NCI-H446 (cell line): Measurements from ENCODE around the gene HDAC4.

ENCODE experiments used
- DNase-seq, 2 experiments: peaks; one replicate each; lab custom pipeline; 2025; lab: John Stamatoyannopoulos, UW

HDAC4 gene

DNA sequence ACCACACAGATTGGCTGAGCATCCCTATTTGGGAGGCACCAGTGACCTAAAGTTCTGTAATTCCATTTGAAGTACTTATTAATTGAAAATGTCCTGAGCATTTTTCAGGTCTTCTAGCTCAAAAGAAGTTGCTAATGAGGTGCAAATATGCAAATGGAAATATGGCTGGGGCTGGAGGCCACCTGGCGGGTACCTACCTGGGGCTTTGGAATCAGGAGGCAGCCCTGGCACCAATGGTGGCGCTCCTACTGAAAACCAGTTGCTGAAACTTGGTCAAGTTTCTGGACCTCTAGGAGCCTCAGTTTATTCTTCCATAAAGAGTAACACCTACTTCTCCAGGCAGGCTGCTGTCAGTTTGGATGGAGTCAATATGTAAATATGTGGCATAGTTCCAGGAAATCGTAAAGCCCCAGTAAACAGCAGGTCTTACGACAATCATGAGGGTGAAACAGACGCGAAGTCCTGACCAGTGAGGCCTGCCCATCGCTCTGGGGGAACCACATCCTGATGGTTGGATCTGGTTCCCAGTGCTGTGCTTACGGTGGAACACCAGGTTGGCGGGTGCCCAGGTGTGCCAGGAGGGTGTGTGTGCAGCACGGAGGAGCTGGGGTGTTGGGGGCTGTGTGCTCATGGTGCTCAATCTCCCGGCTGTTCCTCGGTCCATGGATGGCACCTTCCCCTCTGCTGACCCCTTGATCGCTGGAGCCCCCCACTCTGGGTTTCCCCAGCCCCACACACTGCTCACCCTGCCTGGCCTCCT is 366.8 kb downstream of the HDAC4 start:
- DNase-seq = no peak

DNA sequence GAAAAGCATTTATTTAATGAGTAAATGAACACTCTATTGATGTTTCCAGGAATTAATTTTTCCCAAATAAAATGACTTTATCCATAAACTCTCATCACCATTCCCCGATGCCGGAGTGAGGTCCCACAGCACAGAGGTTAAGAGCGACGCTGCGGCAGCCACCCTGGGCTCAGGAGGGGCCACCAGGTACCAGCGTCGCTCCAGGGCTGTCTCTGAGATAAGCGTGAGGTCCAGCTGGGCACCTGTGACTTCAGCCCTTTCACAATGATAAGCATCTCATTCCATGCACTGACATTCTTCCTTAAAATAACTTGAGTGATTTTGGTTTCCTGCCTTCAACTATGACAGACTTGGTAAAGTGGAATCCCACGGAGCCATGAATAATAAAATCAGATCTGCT is 370.9 kb downstream of the HDAC4 start:
- DNase-seq = no peak

GRCh38 chr2:239028253-239028619 is 372.6 kb downstream of the HDAC4 start:
- no peak for DNase-seq

DNA sequence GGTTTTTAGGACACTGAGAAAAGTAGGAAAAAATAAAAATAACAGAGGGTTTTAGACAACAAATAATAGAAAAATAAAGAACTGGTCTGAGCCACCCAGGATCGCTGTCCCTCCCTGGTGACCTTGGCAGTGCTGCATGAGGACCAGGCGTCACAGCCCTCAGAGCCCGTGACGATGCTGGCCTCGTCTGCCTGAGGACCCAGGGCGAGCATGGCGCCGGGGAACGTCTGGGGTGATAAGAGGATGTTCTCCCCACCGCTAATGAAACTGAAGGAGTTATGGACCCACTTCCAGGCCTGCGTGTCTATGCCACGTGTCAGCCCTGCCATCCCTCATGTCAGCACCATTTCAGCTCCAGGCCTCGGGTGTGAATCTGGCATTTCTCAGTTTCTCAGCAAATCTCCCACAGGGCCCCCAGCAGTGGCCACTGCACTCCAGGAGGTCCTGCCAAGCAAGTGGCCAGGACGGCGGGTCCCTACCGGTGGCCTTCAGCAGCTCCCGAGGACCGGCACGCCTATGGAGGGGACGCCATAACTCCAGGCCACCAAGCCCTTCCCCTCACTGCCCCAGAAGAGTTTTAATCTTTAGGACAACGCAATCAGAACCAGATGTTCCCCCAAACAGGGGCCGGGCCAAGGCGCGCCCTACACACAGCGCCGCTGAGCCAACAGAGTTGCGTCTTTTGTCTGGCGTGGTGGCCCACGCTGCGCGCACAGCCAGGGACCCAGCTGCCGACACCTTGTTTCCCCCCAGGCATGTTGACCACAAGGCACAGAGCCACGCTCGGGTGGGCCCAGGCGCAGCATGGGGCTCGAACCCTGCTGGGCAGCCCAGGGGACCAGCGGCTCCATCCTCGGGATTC is 373.2 kb downstream of the HDAC4 start:
- DNase-seq = no peak

GRCh38 chr2:239026711-239027361 is 374.0 kb downstream of the HDAC4 start:
- DNase-seq = no peak

DNA sequence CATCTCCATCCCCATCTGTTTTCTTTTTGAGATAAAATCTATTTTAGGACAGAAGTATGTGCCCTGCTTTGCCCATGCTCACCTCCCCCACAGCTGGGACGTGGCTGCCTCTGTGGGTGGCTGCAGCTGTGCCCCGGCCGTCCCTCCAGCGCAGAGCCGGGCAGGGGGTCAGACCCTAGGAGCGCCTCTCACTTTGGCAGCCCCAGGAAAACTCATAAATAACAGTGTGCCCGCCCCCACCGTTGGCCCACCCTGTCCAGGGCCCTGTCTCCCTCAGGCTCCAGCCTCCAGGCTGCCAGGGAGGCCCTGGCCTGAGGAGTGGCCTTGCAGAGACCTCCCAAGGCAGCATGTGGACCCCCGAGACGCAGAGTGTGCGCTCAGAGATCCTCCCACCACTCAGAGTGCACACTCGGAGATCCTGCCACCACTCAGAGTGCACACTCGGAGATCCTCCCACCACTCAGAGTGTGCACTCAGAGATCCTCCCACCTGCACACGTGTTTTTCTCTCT is 374.8 kb downstream of the HDAC4 start:
- DNase-seq = no peak

- DNase-seq = no peak
Observed at GRCh38 chr2:239025096-239025801, 375.6 kb downstream of the HDAC4 start.

- DNase-seq = no peak
Observed at GRCh38 chr2:239024226-239024625, 376.6 kb downstream of the HDAC4 start.

GRCh38 chr2:239022437-239023260 is 378.2 kb downstream of the HDAC4 start:
- DNase-seq = no peak

GRCh38 chr2:239021651-239022436 is 379.0 kb downstream of the HDAC4 start:
- DNase-seq = no peak

- DNase-seq = no peak
Observed at GRCh38 chr2:239021224-239021623, 379.6 kb downstream of the HDAC4 start.

DNA sequence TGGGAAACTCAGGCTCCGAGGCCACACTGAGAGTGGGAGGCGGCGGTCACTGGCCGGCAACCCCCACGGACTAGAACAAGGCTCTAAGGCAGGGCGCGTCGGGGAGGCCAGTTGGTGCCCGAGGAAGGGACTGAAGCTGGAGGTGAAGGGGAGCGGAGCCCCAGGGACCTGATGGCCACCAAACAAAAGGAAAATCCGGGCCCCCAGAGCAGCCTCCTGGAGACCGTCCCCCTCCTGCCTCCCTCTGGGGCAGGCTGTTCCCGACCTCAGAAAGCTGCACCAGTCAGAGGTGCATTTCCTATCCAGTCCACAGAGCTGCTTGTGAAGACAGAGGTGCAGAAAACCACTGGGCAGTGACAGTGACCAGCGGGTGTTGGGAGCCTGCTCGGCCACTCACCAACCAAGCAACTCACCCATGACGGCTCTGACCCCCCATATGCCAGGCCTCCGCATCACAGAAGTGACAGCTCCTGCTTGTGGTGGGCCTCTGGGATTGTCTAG is 380.2 kb downstream of the HDAC4 start:
- no peak for DNase-seq

DNA sequence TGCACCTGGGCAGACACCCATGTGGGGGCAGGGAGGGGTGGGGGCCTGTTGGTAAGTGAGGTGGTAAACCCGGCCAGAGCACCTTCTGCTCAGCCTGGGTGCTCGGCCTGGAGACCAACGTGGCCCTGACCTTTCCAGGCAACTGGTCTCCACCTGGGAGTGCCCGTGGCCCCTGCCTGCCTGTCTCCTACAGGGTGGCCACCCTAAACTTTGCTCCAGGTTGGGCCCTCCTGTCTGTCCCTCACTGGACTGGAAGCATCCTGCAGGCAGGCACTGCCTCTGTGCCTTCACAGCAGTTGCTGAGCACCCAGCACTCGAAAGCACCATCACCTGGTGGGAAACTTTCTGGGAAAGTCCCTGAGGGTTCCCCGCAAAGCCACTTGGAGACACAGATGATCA is 381.6 kb downstream of the HDAC4 start:
- DNase-seq = no peak

GRCh38 chr2:239018271-239019182 is 382.3 kb downstream of the HDAC4 start:
- no peak for DNase-seq

GRCh38 chr2:239017491-239018098 is 383.2 kb downstream of the HDAC4 start:
- no peak for DNase-seq

- DNase-seq = no peak
Observed at GRCh38 chr2:239015901-239016675, 384.7 kb downstream of the HDAC4 start.

- no peak for DNase-seq
Observed at GRCh38 chr2:239015218-239015900, 385.5 kb downstream of the HDAC4 start.
